Measurements from ENCODE around the gene PSMB1. TPM values are rescaled to one million over a fixed set of nuclear protein-coding genes. Genes with fewer than 3 reads are reported as not detected.

PSMB1 gene
- total and polyA plus RNA-seq, 9 of the 15 experiments (the other 6 are each of a cell fraction or from before 2014, with no cell fraction given) = 447 to 2,953 (median 884) TPM

DNA sequence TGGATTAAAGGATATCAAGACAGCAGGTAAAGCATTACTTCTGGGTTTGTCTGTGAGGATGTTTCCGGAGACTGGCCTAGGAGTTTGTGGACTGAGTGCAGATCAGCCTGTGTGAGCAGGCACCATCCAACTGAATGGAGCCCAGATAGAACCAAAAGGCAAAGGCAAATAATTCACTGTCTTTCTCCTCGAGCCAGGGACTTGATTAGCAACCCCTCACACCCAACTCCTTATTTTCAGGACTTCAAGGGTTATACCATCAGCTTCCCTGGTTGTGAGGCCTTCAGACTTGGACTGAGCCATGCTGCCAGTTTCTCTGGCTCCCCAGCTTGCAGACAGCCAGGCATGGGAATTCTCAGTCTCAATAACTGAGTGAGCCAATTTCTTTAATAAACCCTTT is 19.3 kb downstream of the PSMB1 start (continued):
- TF ChIP-seq ZNF274 (IDR thresholded peaks at IDR 0.05; ENCODE audit: borderline replicate concordance, low read depth, low read length) (no peak), ZBTB7A (IDR thresholded peaks at IDR 0.05; ENCODE audit: borderline replicate concordance, control insufficient read depth, low read depth, low read length) (no peak)

DNA sequence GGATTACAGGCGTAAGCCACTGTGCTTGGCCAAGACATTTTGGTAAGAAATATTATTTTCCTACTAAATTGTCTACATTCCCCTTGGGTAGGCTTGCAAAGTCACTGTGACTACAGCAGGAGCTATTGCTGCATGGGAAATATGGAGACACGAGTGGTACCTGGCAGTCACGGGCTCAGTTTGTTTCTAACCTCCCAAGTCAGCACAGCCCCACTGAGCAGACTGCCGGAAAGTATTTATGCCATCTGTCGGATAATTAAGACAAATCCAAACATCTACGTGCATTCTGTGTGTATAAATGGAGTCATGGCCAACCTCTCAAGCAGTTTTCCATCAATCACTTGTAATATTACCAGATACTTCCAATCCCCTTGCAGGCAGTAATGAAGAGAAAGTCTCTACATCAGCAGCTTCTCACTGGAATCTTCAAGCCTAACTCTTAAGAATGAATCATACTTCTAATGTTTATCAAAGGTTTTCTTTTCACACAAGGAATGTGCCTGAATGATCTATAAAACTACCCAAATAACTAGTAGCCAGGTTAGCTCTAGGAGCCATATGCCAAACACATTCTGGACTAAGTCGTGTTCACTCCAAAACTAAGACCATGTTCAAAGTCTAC is 20.1 kb downstream of the PSMB1 start:
- FAIRE-seq = no peak
- Histone ChIP-seq H2AFZ (ENCODE audit: low read depth, low read length) (no peak overlapping the region), H3K9ac (ENCODE audit: insufficient read depth in 1 of 2, low read depth in 2 of 2, low read length in 2 of 2) (no peak overlapping the region), H3K4me3 (no peak overlapping the region), H3K4me1 (replicated peaks in 1 of 2; ENCODE audit: control insufficient read depth in 2 of 2, insufficient read depth in 2 of 2, low read length in 2 of 2) (no peaks in the 10 kb centered on the region), H3K36me3 (ENCODE audit: control insufficient read depth, insufficient read depth, low read length) (peaks cover 53% of the 10 kb centered on the region), H4K20me1 (replicated peaks; ENCODE audit: control insufficient read depth, insufficient read depth, low read length) (peaks cover 22% of the 10 kb centered on the region; the same call in 1 of the 2 replicates), H3K9me3 (replicated peaks; ENCODE audit: control insufficient read depth, insufficient read depth, low read depth, low read length) (no peaks in the 10 kb centered on the region), H3K79me2 (ENCODE audit: control insufficient read depth, insufficient read depth, low read length) (no peaks in the 10 kb centered on the region), H3K4me2 (ENCODE audit: insufficient read depth, low read length) (no peak overlapping the region), H3K27ac (ENCODE audit: extremely low read depth, low read depth, low read length) (no peak overlapping the region), H3K9me1 (ENCODE audit: control insufficient read depth, insufficient read depth, low read length) (no peaks in the 10 kb centered on the region), H3K27me3 (ENCODE audit: control insufficient read depth in 2 of 2, insufficient read depth in 2 of 2, low read length in 2 of 2) (no peaks in the 10 kb centered on the region)
- in situ Hi-C loops (cut with MboI) (no loop called here), intact Hi-C loops (cut with micrococcal nuclease) (loop anchor here (5.0 kb wide), 1 partner anchor 1576 kb away; no protein-coding TSS in a partner anchor)
- ChIA-PET POLR2A (interaction anchor here (0.6 to 1.4 kb wide), 4 partner anchors 9 to 740 kb away, joined by 3 to 9 read pairs (median 4); no protein-coding TSS in a partner anchor), CTCF (ENCODE audit: low intra/inter-chr PET ratio) (no interaction called here)
- no TSS peak for BruUV-seq (replicated peaks)
- no peak; the same call in 2 of the 3 replicates for ATAC-seq
- no peak for DNase-seq (ENCODE audit: extremely low read depth in 1 of 4, low spot score in 3 of 4)
- 86% methylated on average over 7 of the region's 7 CpGs for WGBS (ENCODE audit: insufficient coverage, low coverage, missing lambda C conversion rate)
- peak; percentile 86 for TF ChIP-seq POLR2AphosphoS2 (IDR thresholded peaks at IDR 0.05; ENCODE audit: low read length)
- TF ChIP-seq, protein P1, sequence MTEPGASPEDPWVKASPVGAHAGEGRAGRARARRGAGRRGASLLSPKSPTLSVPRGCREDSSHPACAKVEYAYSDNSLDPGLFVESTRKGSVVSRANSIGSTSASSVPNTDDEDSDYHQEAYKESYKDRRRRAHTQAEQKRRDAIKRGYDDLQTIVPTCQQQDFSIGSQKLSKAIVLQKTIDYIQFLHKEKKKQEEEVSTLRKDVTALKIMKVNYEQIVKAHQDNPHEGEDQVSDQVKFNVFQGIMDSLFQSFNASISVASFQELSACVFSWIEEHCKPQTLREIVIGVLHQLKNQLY (CRISPR knock-in tag; conservative IDR thresholded peaks at IDR 0.05) = no peak
- TF ChIP-seq, protein P2, sequence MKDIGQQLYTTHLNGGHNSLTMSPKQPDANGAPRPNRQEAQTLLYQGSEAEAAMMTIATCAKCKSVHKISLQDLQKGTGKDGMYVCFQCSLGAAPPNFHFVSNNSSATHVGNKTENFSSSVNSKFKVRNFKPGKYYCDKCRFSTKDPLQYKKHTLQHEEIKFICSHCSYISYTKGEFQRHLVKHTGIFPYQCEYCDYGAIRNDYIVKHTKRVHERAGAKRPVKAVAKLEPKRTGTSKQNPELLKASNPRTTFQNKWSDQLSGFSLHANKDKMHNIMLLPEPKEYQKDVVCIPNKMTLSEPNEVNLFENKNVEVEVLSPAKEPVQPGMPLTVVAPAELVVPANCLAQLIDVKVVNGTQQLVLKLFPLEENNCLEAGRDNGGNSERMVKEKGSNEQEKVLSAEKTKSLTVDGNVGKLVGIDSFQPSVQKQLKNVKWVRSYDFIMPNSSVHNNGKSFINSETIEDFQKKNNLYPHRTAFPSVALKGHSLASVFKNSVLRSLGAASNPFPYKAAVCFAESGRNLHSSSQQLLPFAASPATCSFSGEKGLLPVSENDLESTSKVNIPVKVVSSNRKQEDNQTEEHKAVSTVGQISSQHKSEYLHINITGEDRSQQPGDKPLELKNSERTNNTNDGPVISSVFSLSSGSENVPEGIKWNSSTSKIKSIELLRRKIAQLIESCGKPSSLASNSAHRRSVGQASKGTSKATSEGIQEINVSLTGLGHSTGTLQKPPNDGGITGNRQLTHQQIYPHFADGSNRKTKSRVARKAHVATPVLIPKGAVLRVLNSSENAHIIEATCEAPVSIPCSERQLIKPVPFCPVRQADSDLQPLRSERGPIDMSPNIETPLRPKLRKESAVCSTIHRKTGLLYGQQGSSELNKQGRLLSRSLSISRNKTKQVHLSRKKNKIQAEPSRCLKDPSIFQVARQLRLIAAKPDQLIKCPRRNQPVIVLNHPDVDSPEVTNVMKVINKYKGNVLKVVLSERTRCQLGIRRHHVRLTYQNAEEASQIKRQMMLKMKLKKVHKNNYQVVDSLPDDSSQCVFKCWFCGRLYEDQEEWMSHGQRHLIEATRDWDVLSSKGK (CRISPR knock-in tag; IDR thresholded peaks at IDR 0.05) = no peak
- TF ChIP-seq TGIF2 (CRISPR knock-in tag; IDR thresholded peaks at IDR 0.05) = no peak
- no peak for TF ChIP-seq SOX6 (IDR thresholded peaks at IDR 0.05)
- TF ChIP-seq ZNF707 (CRISPR knock-in tag; conservative IDR thresholded peaks at IDR 0.05) = no peak
- TF ChIP-seq, protein P3, sequence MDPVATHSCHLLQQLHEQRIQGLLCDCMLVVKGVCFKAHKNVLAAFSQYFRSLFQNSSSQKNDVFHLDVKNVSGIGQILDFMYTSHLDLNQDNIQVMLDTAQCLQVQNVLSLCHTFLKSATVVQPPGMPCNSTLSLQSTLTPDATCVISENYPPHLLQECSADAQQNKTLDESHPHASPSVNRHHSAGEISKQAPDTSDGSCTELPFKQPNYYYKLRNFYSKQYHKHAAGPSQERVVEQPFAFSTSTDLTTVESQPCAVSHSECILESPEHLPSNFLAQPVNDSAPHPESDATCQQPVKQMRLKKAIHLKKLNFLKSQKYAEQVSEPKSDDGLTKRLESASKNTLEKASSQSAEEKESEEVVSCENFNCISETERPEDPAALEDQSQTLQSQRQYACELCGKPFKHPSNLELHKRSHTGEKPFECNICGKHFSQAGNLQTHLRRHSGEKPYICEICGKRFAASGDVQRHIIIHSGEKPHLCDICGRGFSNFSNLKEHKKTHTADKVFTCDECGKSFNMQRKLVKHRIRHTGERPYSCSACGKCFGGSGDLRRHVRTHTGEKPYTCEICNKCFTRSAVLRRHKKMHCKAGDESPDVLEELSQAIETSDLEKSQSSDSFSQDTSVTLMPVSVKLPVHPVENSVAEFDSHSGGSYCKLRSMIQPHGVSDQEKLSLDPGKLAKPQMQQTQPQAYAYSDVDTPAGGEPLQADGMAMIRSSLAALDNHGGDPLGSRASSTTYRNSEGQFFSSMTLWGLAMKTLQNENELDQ (CRISPR knock-in tag; IDR thresholded peaks at IDR 0.05; ENCODE audit: borderline replicate concordance) = no peak
- TF ChIP-seq ZNF197 (CRISPR knock-in tag; IDR thresholded peaks at IDR 0.05; ENCODE audit: low read depth) = no peak
- no peak for TF ChIP-seq EWSR1 (IDR thresholded peaks at IDR 0.05; ENCODE audit: borderline replicate concordance, low read depth, partially characterized antibody)
- no peak for TF ChIP-seq ILK (tag; IDR thresholded peaks at IDR 0.05; ENCODE audit: borderline replicate concordance, low read depth)
- no peak for TF ChIP-seq RUNX1 (IDR thresholded peaks at IDR 0.05; ENCODE audit: low read depth)
- TF ChIP-seq POLR2B (IDR thresholded peaks at IDR 0.05; ENCODE audit: low read depth, partially characterized antibody) = peak; percentile 43

All from K562 (cell line).